Kidney (tissue), 14 donors: ENCODE measurements around the gene SERINC2. TPM values are rescaled to one million over a fixed set of nuclear protein-coding genes. Genes with fewer than 3 reads are reported as not detected.

Source experiments
- DNase-seq, 5 donors: peaks; one replicate each; pipeline ENCODE4 v3.0.0-alpha.2; 2013 to 2020
- FAIRE-seq: peaks from 2 replicates; lab custom pipeline; 2012; peaks lifted over from hg19 to GRCh38; lab: Jason Lieb, UNC
- H3K27ac ChIP-seq, 2 donors: one replicate each; pipeline ENCODE4 v1.7.0; 2013; ENCODE audit warnings: low read depth in 2 of 2, low read length in 2 of 2, inconsistent platforms in 1 of 2
- H3K27me3 ChIP-seq: one replicate; pipeline ENCODE4 v1.7.1; 2013; ENCODE audit warnings: low read length, inconsistent platforms; ENCODE audit not compliant: control insufficient read depth, insufficient read depth
- H3K36me3 ChIP-seq, 3 donors: one replicate each; pipeline versions ENCODE4 v1.7.0 to v1.7.1; 2013; ENCODE audit warnings: low read length in 3 of 3, control low read depth in 1 of 3, inconsistent platforms in 1 of 3; ENCODE audit not compliant: insufficient read depth in 3 of 3, control insufficient read depth in 2 of 3
- H3K4me1 ChIP-seq, 3 donors: one replicate each; pipeline versions ENCODE4 v1.7.0 to v1.7.1; 2013; ENCODE audit warnings: low read length in 3 of 3, inconsistent platforms in 1 of 3, low read depth in 1 of 3; ENCODE audit not compliant: control insufficient read depth in 2 of 3, insufficient read depth in 2 of 3
- H3K4me3 ChIP-seq, 3 donors: one replicate each; pipeline versions ENCODE4 v1.7.0 to v1.8.1; 2013; ENCODE audit warnings: low read length in 3 of 3, control low read depth in 1 of 3, inconsistent platforms in 1 of 3
- H3K9ac ChIP-seq, 3 donors: one replicate each; pipeline versions ENCODE4 v1.7.0 to v1.7.1; 2013; ENCODE audit warnings: low read length in 3 of 3, control low read depth in 1 of 3, inconsistent platforms in 1 of 3
- H3K9me3 ChIP-seq, 3 donors: one replicate each; pipeline versions ENCODE4 v1.7.0 to v1.7.1; 2013; ENCODE audit warnings: low read length in 3 of 3, control low read depth in 1 of 3, inconsistent platforms in 1 of 3; ENCODE audit not compliant: control insufficient read depth in 2 of 3, insufficient read depth in 1 of 3
- intact Hi-C: fragments of 100-400 bp; cut with DNase I; formaldehyde crosslinking; loops from one replicate; pipeline ENCODE4 v1.11.1; 2022
- polyA plus RNA-seq: library from polyadenylated mRNA; stranded (reverse); fragments of 350-450 nt; fragmentation: Illumina TruSeq; extraction: RNeasy Lipid Tissue Mini Kit (QIAGEN cat#74804); gene quantifications from one replicate; pipeline ENCODE4 v1.2.3, GENCODE V29; 2014; ENCODE audit warnings: low read depth, low replicate concordance; ENCODE audit not compliant: insufficient read depth
- total RNA-seq: library from RNA; stranded (reverse); fragmentation: NEBNext Ultra II Directional; extraction: Animal tissue kit (Norgen Biotek cat#: 25700); gene quantifications from one replicate; pipeline ENCODE4 v1.2.1, GENCODE V29; 2021
- TF ChIP-seq, protein P1 (sequence below): IDR thresholded peaks from 3 replicates; pipeline ENCODE4 v1.5.1; 2012; ENCODE audit warnings: mild to moderate bottlenecking, moderate library complexity, borderline replicate concordance; ENCODE audit not compliant: insufficient read depth; ENCODE audit errors: extremely low read depth
- donor health status: control.
- donor health status: control.
- donor health status: control.
- donor health status: control.
- donor health status: control.
- donor health status: DM: yes; HTN: yes; CAD: no.
- donor health status: Normal renal cell carcinoma (clear cell type).

The SERINC2 gene
- total and polyA plus RNA-seq, 2 donors from 2014 or later: 99.2 to 126 TPM

DNA sequence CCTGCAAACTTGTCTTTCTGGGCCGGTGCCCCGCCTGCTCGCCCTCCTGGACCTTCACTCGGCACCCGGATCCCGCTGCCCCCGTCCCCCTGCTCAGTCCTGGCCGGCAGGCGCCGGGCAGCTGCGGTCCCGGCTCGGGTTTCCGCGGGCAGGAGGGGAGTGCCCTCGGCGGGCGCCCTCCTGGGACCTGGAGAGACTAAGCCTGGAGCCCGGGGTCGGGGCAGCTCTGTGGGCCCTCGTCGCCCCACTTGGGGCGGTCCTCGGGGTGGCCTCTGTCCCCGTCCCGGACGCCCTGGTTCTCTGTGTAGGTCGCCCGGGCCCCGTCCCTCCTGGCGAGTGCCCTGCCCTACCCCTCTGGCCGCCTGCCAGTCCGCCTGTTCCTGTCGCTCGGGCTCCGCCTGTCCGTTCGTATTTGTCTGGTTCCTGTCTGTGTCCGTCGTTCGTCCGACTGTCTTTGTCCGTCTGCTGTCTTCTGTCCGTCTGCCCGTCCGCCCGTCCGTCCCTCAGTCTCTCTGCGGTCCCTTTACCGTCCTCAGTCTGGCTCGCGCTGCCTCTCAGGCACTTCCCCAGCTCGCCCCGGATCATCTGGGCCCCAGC is 490 bp downstream of the SERINC2 start:
- Histone ChIP-seq H3K9me3 (no peaks in the 10 kb centered on the region), H3K4me1 (peaks cover 0 to 25% (median 25%) of the 10 kb centered on the region in 3 donors), H3K27ac (peak overlapping the region; percentile 94 to 95), H3K4me3 (peak overlapping the region; percentile 73 to 81 (median 74)), H3K27me3 (no peaks in the 10 kb centered on the region), H3K9ac (peak overlapping the region; percentile 51 to 91 (median 78)), H3K36me3 (no peaks in the 10 kb centered on the region)
- DNase-seq (peak; percentile 67 to 93 (median 76)), FAIRE-seq (no peak)
- TF ChIP-seq, protein P1, sequence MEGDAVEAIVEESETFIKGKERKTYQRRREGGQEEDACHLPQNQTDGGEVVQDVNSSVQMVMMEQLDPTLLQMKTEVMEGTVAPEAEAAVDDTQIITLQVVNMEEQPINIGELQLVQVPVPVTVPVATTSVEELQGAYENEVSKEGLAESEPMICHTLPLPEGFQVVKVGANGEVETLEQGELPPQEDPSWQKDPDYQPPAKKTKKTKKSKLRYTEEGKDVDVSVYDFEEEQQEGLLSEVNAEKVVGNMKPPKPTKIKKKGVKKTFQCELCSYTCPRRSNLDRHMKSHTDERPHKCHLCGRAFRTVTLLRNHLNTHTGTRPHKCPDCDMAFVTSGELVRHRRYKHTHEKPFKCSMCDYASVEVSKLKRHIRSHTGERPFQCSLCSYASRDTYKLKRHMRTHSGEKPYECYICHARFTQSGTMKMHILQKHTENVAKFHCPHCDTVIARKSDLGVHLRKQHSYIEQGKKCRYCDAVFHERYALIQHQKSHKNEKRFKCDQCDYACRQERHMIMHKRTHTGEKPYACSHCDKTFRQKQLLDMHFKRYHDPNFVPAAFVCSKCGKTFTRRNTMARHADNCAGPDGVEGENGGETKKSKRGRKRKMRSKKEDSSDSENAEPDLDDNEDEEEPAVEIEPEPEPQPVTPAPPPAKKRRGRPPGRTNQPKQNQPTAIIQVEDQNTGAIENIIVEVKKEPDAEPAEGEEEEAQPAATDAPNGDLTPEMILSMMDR: no peak
- intact Hi-C loops: no loop called here

DNA sequence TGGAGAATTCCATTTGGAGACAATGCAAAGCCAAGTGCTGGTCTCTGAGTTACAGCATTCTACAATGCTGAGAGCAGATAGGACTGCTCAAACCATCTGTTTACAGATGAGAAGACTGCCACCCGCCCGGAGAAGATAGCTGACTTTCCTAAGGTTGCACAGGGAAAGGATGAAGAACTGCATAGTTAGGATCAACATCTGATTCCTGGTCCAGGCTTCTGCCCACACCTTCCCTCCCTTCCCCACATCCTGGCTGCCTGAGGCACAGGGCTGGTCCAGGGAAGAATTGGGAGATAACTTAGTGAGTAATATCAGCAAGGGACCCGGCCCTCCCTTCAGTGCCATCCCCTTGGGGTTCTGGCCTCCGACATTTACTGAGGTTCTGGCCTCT is 2.0 kb downstream of the SERINC2 start:
- Histone ChIP-seq H3K27me3 (no peaks in the 10 kb centered on the region), H3K9ac (peak overlapping the region in 2 of 3 donors; percentile 45 to 91), H3K4me1 (peaks cover 0 to 25% (median 25%) of the 10 kb centered on the region in 3 donors), H3K36me3 (no peaks in the 10 kb centered on the region), H3K27ac (peak overlapping the region; percentile 94 to 95), H3K9me3 (no peaks in the 10 kb centered on the region), H3K4me3 (peak overlapping the region in 2 of 3 donors; percentile 39 to 81)
- intact Hi-C loops: no loop called here
- no peak for DNase-seq
- FAIRE-seq: no peak
- TF ChIP-seq, protein P1: no peak

DNA sequence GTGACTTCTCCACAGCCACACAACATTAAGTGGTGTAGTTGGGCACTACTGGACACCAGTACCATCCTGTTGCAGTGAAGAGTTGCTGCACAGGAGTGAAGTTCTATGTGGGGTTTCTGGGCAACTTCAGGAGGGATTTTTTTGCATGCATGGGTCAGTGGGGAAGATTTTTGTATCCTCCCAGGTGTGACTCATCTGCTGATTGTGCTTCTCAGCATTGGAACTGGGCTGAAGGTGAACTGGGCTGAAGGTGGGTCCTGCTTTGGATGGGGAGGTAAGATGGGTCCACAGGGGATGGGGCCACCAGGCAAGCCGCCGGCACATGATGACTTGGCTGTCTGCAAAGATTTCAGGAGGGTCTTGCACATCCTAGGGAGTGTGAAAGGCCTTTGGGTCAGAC is 2.6 kb downstream of the SERINC2 start:
- DNase-seq: no peak
- no peaks in the 10 kb centered on the region for H3K36me3 ChIP-seq
- intact Hi-C loops: no loop called here
- TF ChIP-seq, protein P1: no peak
- H3K27me3 ChIP-seq: no peaks in the 10 kb centered on the region
- H3K4me3 ChIP-seq: no peak overlapping the region
- peaks cover 0 to 25% (median 25%) of the 10 kb centered on the region in 3 donors for H3K4me1 ChIP-seq
- H3K9me3 ChIP-seq: no peaks in the 10 kb centered on the region
- no peak for FAIRE-seq
- peak overlapping the region in 2 of 3 donors; percentile 26 to 91 for H3K9ac ChIP-seq
- peak overlapping the region; percentile 71 to 94 for H3K27ac ChIP-seq
